Kidney epithelial cell (primary cell): Measurements from ENCODE around the gene R3HDM2. TPM values are rescaled to one million over a fixed set of nuclear protein-coding genes. Genes with fewer than 3 reads are reported as not detected.

Experiments
- DNase-seq: peaks from one replicate; pipeline ENCODE4 v3.0.0-alpha.2; 2010; ENCODE audit warnings: low read depth
- H3K27me3 ChIP-seq: 2 replicates; pipeline ENCODE4 v1.6.0; 2011; ENCODE audit warnings: low read length; ENCODE audit not compliant: control insufficient read depth, insufficient read depth
- H3K36me3 ChIP-seq: 2 replicates; pipeline ENCODE4 v1.5.1; 2011; ENCODE audit warnings: low read length; ENCODE audit not compliant: control insufficient read depth, insufficient read depth
- H3K4me3 ChIP-seq: 2 replicates; pipeline ENCODE4 v1.5.1; 2011; ENCODE audit warnings: low read depth, mild to moderate bottlenecking, control low read depth, low read length
- total RNA-seq: library from RNA; depleted of rRNA; stranded (reverse); fragments of >200 nt; gene quantifications from 2 replicates; pipeline ENCODE4 v1.2.3, GENCODE V29; 2015
- TF ChIP-seq, protein P1 (sequence below): IDR thresholded peaks from 2 replicates; pipeline ENCODE4 v1.5.1; 2011; ENCODE audit warnings: mild to moderate bottlenecking, moderate library complexity, low read length, control low read depth, inconsistent platforms; ENCODE audit not compliant: insufficient read depth, poor library complexity, severe bottlenecking

Gene R3HDM2
- total RNA-seq, 1 donor from 2014 or later, result 18.5 TPM

DNA sequence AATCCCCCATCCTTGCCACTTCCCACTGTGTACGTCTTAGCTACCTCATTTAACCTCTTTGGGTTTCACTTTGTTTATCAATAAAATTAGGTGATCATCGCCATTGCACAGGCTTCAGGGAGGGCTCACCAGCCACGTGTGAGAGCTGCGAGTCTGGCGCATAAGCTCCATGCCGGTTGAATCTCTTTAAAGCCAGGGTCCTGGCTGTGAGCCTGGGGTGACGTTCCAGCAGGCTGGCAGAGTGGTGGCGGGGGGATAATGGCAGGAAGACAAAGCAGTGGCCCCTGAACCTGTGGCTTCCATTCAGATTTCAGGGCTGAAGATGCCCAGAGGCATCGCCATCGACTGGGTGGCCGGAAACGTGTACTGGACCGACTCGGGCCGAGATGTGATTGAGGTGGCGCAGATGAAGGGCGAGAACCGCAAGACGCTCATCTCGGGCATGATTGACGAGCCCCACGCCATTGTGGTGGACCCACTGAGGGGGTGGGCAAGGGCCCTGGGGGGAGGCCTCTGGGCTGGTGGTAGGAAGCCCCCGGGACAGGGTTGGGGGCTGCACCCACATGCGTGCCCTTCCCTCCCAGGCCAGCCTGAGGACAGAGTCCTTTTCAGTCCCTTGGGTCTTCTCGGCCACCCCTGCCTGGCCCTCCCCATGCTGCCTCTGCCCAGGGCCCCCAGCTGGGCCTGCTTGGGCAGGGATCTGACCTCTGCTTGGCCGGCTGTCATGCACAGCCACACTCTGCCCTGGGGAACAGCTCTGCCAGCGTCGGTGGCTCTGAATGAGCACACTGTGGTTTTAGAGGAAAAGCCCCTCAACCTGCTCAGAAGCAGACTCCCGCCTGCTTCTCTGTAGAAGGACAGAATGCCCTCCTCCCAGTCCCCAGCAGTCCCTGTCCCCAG, 222.9 kb downstream of the R3HDM2 start:
- DNase-seq, result no peak
- TF ChIP-seq, protein P1, sequence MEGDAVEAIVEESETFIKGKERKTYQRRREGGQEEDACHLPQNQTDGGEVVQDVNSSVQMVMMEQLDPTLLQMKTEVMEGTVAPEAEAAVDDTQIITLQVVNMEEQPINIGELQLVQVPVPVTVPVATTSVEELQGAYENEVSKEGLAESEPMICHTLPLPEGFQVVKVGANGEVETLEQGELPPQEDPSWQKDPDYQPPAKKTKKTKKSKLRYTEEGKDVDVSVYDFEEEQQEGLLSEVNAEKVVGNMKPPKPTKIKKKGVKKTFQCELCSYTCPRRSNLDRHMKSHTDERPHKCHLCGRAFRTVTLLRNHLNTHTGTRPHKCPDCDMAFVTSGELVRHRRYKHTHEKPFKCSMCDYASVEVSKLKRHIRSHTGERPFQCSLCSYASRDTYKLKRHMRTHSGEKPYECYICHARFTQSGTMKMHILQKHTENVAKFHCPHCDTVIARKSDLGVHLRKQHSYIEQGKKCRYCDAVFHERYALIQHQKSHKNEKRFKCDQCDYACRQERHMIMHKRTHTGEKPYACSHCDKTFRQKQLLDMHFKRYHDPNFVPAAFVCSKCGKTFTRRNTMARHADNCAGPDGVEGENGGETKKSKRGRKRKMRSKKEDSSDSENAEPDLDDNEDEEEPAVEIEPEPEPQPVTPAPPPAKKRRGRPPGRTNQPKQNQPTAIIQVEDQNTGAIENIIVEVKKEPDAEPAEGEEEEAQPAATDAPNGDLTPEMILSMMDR, result no peak
- no peak overlapping the region for H3K4me3 ChIP-seq
- peaks cover 2% of the 10 kb centered on the region for H3K36me3 ChIP-seq
- H3K27me3 ChIP-seq, result no peaks in the 10 kb centered on the region

DNA sequence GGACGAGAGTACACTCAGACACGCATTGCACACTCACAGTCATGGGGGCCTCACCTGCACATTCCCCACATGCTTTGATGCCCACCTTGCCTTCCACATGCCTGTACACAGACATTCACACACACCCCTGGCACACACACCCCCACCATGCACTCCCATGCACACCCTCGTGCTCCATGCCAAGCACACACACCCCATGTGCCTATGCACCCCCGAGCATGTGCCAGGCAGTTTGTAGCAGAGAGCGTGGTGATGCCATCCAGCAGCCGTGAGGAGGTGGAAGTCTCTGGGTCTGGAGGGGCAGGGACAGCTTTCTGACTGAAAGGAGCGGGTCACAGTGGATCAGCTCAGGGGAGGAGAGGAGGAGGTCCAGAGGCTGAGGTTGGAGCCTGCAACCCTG, 224.9 kb downstream of the R3HDM2 start:
- Histone ChIP-seq H3K4me3 (no peak overlapping the region), H3K27me3 (no peaks in the 10 kb centered on the region), H3K36me3 (peaks cover 2% of the 10 kb centered on the region)
- no peak for DNase-seq
- TF ChIP-seq, protein P1, result no peak

DNA sequence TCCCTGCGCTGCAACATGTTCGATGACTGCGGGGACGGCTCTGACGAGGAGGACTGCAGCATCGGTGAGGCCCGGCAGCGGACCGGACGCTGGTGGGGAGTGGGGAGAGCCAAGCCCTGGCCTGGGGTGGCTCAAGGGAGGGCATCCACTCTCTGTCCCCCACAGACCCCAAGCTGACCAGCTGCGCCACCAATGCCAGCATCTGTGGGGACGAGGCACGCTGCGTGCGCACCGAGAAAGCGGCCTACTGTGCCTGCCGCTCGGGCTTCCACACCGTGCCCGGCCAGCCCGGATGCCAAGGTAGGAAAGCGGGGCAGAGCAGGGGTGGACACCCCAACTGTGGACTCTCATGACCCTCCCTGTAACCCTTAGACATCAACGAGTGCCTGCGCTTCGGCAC, 225.7 kb downstream of the R3HDM2 start:
- TF ChIP-seq, protein P1, result no peak
- H3K36me3 ChIP-seq, result peaks cover 2% of the 10 kb centered on the region

DNA sequence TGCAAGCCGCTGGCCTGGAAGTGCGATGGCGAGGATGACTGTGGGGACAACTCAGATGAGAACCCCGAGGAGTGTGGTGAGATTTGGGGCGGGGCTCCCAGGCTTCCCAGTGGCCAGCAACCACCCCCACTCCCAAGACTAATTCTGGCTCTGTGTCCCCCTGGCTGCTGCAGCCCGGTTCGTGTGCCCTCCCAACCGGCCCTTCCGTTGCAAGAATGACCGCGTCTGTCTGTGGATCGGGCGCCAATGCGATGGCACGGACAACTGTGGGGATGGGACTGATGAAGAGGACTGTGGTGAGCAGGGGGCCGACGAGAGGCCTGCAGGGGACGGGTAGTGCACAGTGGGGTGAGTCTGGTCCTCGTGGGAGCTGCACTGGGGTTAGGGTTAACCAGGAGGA, 226.4 kb downstream of the R3HDM2 start:
- Histone ChIP-seq H3K27me3 (no peaks in the 10 kb centered on the region), H3K4me3 (no peak overlapping the region), H3K36me3 (peaks cover 2% of the 10 kb centered on the region)
- DNase-seq, result no peak
- TF ChIP-seq, protein P1, result no peak

More for the DNA sequence above, 225.7 kb downstream of the R3HDM2 start:
- no peaks in the 10 kb centered on the region for H3K27me3 ChIP-seq
- H3K4me3 ChIP-seq, result no peak overlapping the region
- DNase-seq, result no peak

DNA sequence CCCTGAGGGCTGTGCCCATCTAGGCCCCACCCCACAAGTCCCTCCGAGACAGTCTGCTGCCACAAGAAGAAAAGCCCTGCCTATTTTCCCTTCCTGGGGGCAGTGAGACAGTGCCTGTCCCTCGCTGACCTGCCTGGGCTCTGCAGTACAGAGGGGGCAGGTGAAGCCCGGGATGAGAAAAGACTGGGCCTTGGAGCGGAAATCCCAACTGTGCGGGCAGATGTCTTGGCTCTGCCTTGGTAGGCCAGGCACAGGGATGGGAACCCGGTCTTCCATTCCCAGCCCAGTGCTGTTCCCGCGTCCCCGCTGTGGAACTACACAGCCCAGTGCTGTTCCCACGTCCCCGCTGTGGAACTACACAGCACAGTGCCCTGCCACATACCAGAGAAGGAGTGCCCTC, 227.1 kb downstream of the R3HDM2 start:
- Histone ChIP-seq H3K27me3 (no peaks in the 10 kb centered on the region), H3K4me3 (no peak overlapping the region), H3K36me3 (peaks cover 2% of the 10 kb centered on the region)
- DNase-seq, result no peak
- TF ChIP-seq, protein P1, result no peak

Other genes starting within 250 kb of the R3HDM2 start
- 3.1 and 5.9 TPM in 2 replicates for gene NXPH4, start 214.2 kb downstream of the R3HDM2 start, total RNA-seq
- gene SHMT2, start 201.3 kb downstream of the R3HDM2 start, total RNA-seq, result 490 and 536 TPM in 2 replicates
- gene STAC3, start 179.9 kb downstream of the R3HDM2 start, total RNA-seq, result 0.71 TPM in 1 of 2 replicates, not detected in the other
- not detected in 2 replicates for gene INHBC, start 3.7 kb upstream of the R3HDM2 start, total RNA-seq
- 4.4 and 8.7 TPM in 2 replicates for gene INHBE, start 24.3 kb upstream of the R3HDM2 start, total RNA-seq
- gene GLI1, start 28.7 kb upstream of the R3HDM2 start, total RNA-seq, result 1.6 TPM in 2 replicates
- gene ARHGAP9, start 48.8 kb upstream of the R3HDM2 start, total RNA-seq, result 1.1 and 2.9 TPM in 2 replicates
- gene MARS1, start 57.0 kb upstream of the R3HDM2 start, total RNA-seq, result 260 and 268 TPM in 2 replicates
- gene DDIT3, start 89.5 kb upstream of the R3HDM2 start, total RNA-seq, result 95.7 and 107 TPM in 2 replicates
- gene MBD6, start 91.8 kb upstream of the R3HDM2 start, total RNA-seq, result 10.0 and 11.6 TPM in 2 replicates
- gene DCTN2, start 116.1 kb upstream of the R3HDM2 start, total RNA-seq, result 154 and 191 TPM in 2 replicates
- 1.2 and 1.9 TPM in 2 replicates for gene KIF5A, start 119.0 kb upstream of the R3HDM2 start, total RNA-seq
- 96.0 and 105 TPM in 2 replicates for gene PIP4K2C, start 160.1 kb upstream of the R3HDM2 start, total RNA-seq
- gene DTX3, start 173.8 kb upstream of the R3HDM2 start, total RNA-seq, result 27.3 and 34.1 TPM in 2 replicates
- 2.3 and 2.4 TPM in 2 replicates for gene ARHGEF25, start 180.4 kb upstream of the R3HDM2 start, total RNA-seq
- gene B4GALNT1, start 202.2 kb upstream of the R3HDM2 start, total RNA-seq, result 0.48 and 2.2 TPM in 2 replicates